Activated CD8-positive, alpha-beta memory T cell treated with anti-CD3 and anti-CD28 coated beads, Interleukin-2, amount 10 ng/mL, durations not matched to agents 7 days and 5 days (primary cell): ENCODE measurements around the gene RAB30. TPM values are rescaled to one million over a fixed set of nuclear protein-coding genes. Genes with fewer than 3 reads are reported as not detected.
A peak's percentile ranks its signal among the peaks of the same experiment; 100 is the strongest.

ENCODE experiments used
- ATAC-seq: fragments of 150-1000 bp; cut with Tn5 transposase; one replicate; pipeline ENCODE4 v1.10.0; 2021; ENCODE audit warnings: moderate library complexity
- CTCF ChIA-PET: fragments of 350-600 bp; sonication (Branson Sonifier 250); formaldehyde crosslinking; loops from one replicate; lab custom pipeline; 2021; ENCODE audit warnings: antibody characterized with exemption; lab: Charles Lee
- DNase-seq: peaks from one replicate; pipeline ENCODE4 v3.0.0-alpha.2; 2020
- H3K27ac Mint-ChIP-seq: one replicate; pipeline ENCODE4 v1.8.0; 2021; ENCODE audit warnings: mild to moderate bottlenecking, mixed read lengths
- H3K27me3 Mint-ChIP-seq: one replicate; pipeline ENCODE4 v1.8.0; 2021; ENCODE audit warnings: mixed read lengths
- H3K36me3 Mint-ChIP-seq: one replicate; pipeline ENCODE4 v1.8.0; 2021; ENCODE audit warnings: mild to moderate bottlenecking, mixed read lengths
- H3K4me1 Mint-ChIP-seq: one replicate; pipeline ENCODE4 v1.8.0; 2021; ENCODE audit warnings: mixed read lengths
- H3K4me3 Mint-ChIP-seq: one replicate; pipeline ENCODE4 v1.8.0; 2021; ENCODE audit warnings: mild to moderate bottlenecking, moderate library complexity, mixed read lengths
- H3K9me3 Mint-ChIP-seq: one replicate; pipeline ENCODE4 v1.8.0; 2022; ENCODE audit warnings: low read depth, mixed read lengths
- total RNA-seq, 2 experiments: library from RNA; stranded (reverse); gene quantifications; one replicate each; pipeline ENCODE4 v1.2.3, GENCODE V29; 2021

Gene RAB30
- total RNA-seq, 2 experiments from 2014 or later, result 7.0 to 7.7 TPM

- DNase-seq, result no peak
- CTCF ChIA-PET, result interaction anchor here (1.4 kb wide), 2 partner anchors 9 to 12 kb away, joined by 3 to 6 read pairs; no protein-coding TSS in a partner anchor
- Mint-ChIP-seq H3K4me1 (peaks cover 3% of the 10 kb centered on the region), H3K36me3 (no peaks in the 10 kb centered on the region), H3K4me3 (no peak overlapping the region), H3K27me3 (no peaks in the 10 kb centered on the region), H3K27ac (no peak overlapping the region), H3K9me3 (no peaks in the 10 kb centered on the region)
- no peak for ATAC-seq
These were observed 21.0 kb upstream of the RAB30 start for GRCh38 chr11:83092488-83093384.

- ATAC-seq (no peak), DNase-seq (no peak)
- H3K4me1 Mint-ChIP-seq, result peaks cover 5% of the 10 kb centered on the region
- CTCF ChIA-PET, result interaction anchor here (0.6 to 2.0 kb wide), 3 partner anchors 13 to 67 kb away, joined by 3 to 9 read pairs (median 3); partner anchors contain the start of gene PCF11
- H3K27ac Mint-ChIP-seq, result no peak overlapping the region
- no peak overlapping the region for H3K4me3 Mint-ChIP-seq
- H3K9me3 Mint-ChIP-seq, result no peaks in the 10 kb centered on the region
- no peaks in the 10 kb centered on the region for H3K36me3 Mint-ChIP-seq
- H3K27me3 Mint-ChIP-seq, result no peaks in the 10 kb centered on the region
These were observed 17.3 kb upstream of the RAB30 start for GRCh38 chr11:83088965-83089364.

- CTCF ChIA-PET, result interaction anchor here (1.0 to 2.3 kb wide), 2 partner anchors 11 to 103 kb away, joined by 3 to 10 read pairs; no protein-coding TSS in a partner anchor
- no peak for ATAC-seq
These were observed 15.3 kb upstream of the RAB30 start for GRCh38 chr11:83087035-83087434.

GRCh38 chr11:83079820-83080219, 8.1 kb upstream of the RAB30 start:
- Mint-ChIP-seq H3K27ac (no peak overlapping the region), H3K4me1 (peaks cover 9% of the 10 kb centered on the region), H3K4me3 (no peak overlapping the region), H3K36me3 (peaks cover 12% of the 10 kb centered on the region), H3K9me3 (no peaks in the 10 kb centered on the region), H3K27me3 (no peaks in the 10 kb centered on the region)
- DNase-seq (no peak), ATAC-seq (no peak)
- CTCF ChIA-PET, result interaction anchor here (1.3 kb wide), 1 partner anchor 109 kb away, joined by 4 read pairs; no protein-coding TSS in a partner anchor

More at GRCh38 chr11:83087035-83087434, 15.3 kb upstream of the RAB30 start:
- Mint-ChIP-seq H3K4me3 (no peak overlapping the region), H3K36me3 (peaks cover 2% of the 10 kb centered on the region), H3K4me1 (peaks cover 5% of the 10 kb centered on the region), H3K27ac (no peak overlapping the region), H3K9me3 (no peaks in the 10 kb centered on the region), H3K27me3 (no peaks in the 10 kb centered on the region)
- DNase-seq, result no peak

GRCh38 chr11:83078269-83078668, 6.6 kb upstream of the RAB30 start:
- ATAC-seq (no peak), DNase-seq (no peak)
- no peak overlapping the region for H3K27ac Mint-ChIP-seq
- H3K27me3 Mint-ChIP-seq, result no peaks in the 10 kb centered on the region
- CTCF ChIA-PET, result no interaction called here
- H3K4me3 Mint-ChIP-seq, result no peak overlapping the region
- H3K36me3 Mint-ChIP-seq, result peaks cover 24% of the 10 kb centered on the region
- peaks cover 18% of the 10 kb centered on the region for H3K4me1 Mint-ChIP-seq
- H3K9me3 Mint-ChIP-seq, result no peaks in the 10 kb centered on the region

GRCh38 chr11:83073884-83074283, 2.2 kb upstream of the RAB30 start:
- Mint-ChIP-seq H3K4me1 (peaks cover 36% of the 10 kb centered on the region), H3K4me3 (no peak overlapping the region), H3K27ac (no peak overlapping the region), H3K27me3 (no peaks in the 10 kb centered on the region), H3K9me3 (no peaks in the 10 kb centered on the region), H3K36me3 (peaks cover 24% of the 10 kb centered on the region)
- ATAC-seq, result no peak
- DNase-seq, result no peak
- CTCF ChIA-PET, result interaction anchor here (1.0 to 1.8 kb wide), 4 partner anchors 11 to 176 kb away, joined by 3 to 4 read pairs (median 3); no protein-coding TSS in a partner anchor

- CTCF ChIA-PET, result interaction anchor here (1.2 kb wide), 1 partner anchor 10 kb away, joined by 10 read pairs; no protein-coding TSS in a partner anchor
- no peak for ATAC-seq
- Mint-ChIP-seq H3K4me1 (peaks cover 38% of the 10 kb centered on the region), H3K27ac (peak overlapping the region; percentile 57), H3K36me3 (peaks cover 23% of the 10 kb centered on the region), H3K27me3 (no peaks in the 10 kb centered on the region), H3K9me3 (no peaks in the 10 kb centered on the region), H3K4me3 (no peak overlapping the region)
- DNase-seq, result no peak
These were observed 1.6 kb upstream of the RAB30 start for GRCh38 chr11:83073258-83073657.

- Mint-ChIP-seq H3K36me3 (peaks cover 23% of the 10 kb centered on the region), H3K9me3 (no peaks in the 10 kb centered on the region)
These were observed 899 bp upstream of the RAB30 start for GRCh38 chr11:83072350-83073242.

GRCh38 chr11:83070731-83071566, 748 bp downstream of the RAB30 start:
- Mint-ChIP-seq H3K27ac (no peak overlapping the region), H3K27me3 (no peaks in the 10 kb centered on the region), H3K9me3 (no peaks in the 10 kb centered on the region), H3K4me1 (peaks cover 38% of the 10 kb centered on the region), H3K4me3 (no peak overlapping the region), H3K36me3 (peaks cover 23% of the 10 kb centered on the region)
- CTCF ChIA-PET, result interaction anchor here (0.7 to 1.8 kb wide), 5 partner anchors 61 to 169 kb away, joined by 3 to 6 read pairs (median 3); partner anchors contain the start of genes DDIAS and PCF11
- DNase-seq, result peak; percentile 54
- no peak for ATAC-seq

More at GRCh38 chr11:83072350-83073242, 899 bp upstream of the RAB30 start:
- H3K4me3 Mint-ChIP-seq, result no peak overlapping the region
- no peak for DNase-seq
- H3K4me1 Mint-ChIP-seq, result peaks cover 40% of the 10 kb centered on the region
- H3K27ac Mint-ChIP-seq, result no peak overlapping the region
- H3K27me3 Mint-ChIP-seq, result no peaks in the 10 kb centered on the region
- ATAC-seq, result no peak
- CTCF ChIA-PET, result interaction anchor here (1.1 to 1.8 kb wide), 4 partner anchors 10 to 177 kb away, joined by 3 to 10 read pairs (median 4); partner anchors contain the start of gene DDIAS

- no peaks in the 10 kb centered on the region for H3K27me3 Mint-ChIP-seq
- peaks cover 38% of the 10 kb centered on the region for H3K4me1 Mint-ChIP-seq
- CTCF ChIA-PET, result interaction anchor here (0.8 kb wide), 1 partner anchor 11 kb away, joined by 4 read pairs; no protein-coding TSS in a partner anchor
- H3K27ac Mint-ChIP-seq, result peak overlapping the region; percentile 69
- no peak for DNase-seq
- peaks cover 22% of the 10 kb centered on the region for H3K36me3 Mint-ChIP-seq
- no peak for ATAC-seq
- H3K4me3 Mint-ChIP-seq, result no peak overlapping the region
- H3K9me3 Mint-ChIP-seq, result no peaks in the 10 kb centered on the region
These were observed 1.5 kb downstream of the RAB30 start for GRCh38 chr11:83070044-83070701.

GRCh38 chr11:83069441-83070043, 2.2 kb downstream of the RAB30 start:
- peak overlapping the region; percentile 26 for H3K4me3 Mint-ChIP-seq
- CTCF ChIA-PET, result interaction anchor here (0.8 kb wide), 1 partner anchor 10 kb away, joined by 4 read pairs; no protein-coding TSS in a partner anchor
- peaks cover 20% of the 10 kb centered on the region for H3K36me3 Mint-ChIP-seq
- no peak for DNase-seq
- ATAC-seq, result no peak
- H3K27ac Mint-ChIP-seq, result peak overlapping the region; percentile 69
- H3K9me3 Mint-ChIP-seq, result no peaks in the 10 kb centered on the region
- peaks cover 36% of the 10 kb centered on the region for H3K4me1 Mint-ChIP-seq
- no peaks in the 10 kb centered on the region for H3K27me3 Mint-ChIP-seq
